IMR-90 (cell line): Measurements from ENCODE around the gene TENT5A. TPM values are rescaled to one million over a fixed set of nuclear protein-coding genes. Genes with fewer than 3 reads are reported as not detected.

Source experiments
- ATAC-seq: fragments of 200-7000 bp; cut with Tn5 transposase; 2 replicates; pipeline ENCODE4 v1.9.1; 2020; ENCODE audit warnings: low read depth, mild to moderate bottlenecking, moderate library complexity
- BruUV-seq: library from RNA; stranded (reverse); fragments of 400-500 nt; replicated peaks from 2 replicates; lab custom pipeline; 2021; lab: Mats Ljungman, UMichigan
- CTCF ChIA-PET: fragments of 300-600 bp; formaldehyde crosslinking; extraction: SDS; loops from one replicate; lab custom pipeline; 2021; ENCODE audit warnings: antibody characterized with exemption; lab: Yijun Ruan, JAX
- POLR2A ChIA-PET: fragments of 300-600 bp; sonication (Branson Sonifier 250); formaldehyde crosslinking; loops from one replicate; lab custom pipeline; 2022; ENCODE audit warnings: antibody characterized with exemption; ENCODE audit not compliant: unreplicated experiment; lab: Charles Lee
- DNase-seq: peaks from one replicate; pipeline ENCODE4 v3.0.0; 2013
- H2AFZ ChIP-seq: replicated peaks from 2 replicates; pipeline ENCODE3; 2013; ENCODE audit warnings: low read length, mild to moderate bottlenecking; ENCODE audit not compliant: poor library complexity
- H2AK5ac ChIP-seq: 2 replicates; pipeline ENCODE4 v1.6.1; 2013; ENCODE audit warnings: low read depth, low read length, inconsistent platforms
- H2AK9ac ChIP-seq: replicated peaks from 2 replicates; pipeline ENCODE3; 2013; ENCODE audit warnings: mild to moderate bottlenecking, low read depth, low read length, moderate library complexity; ENCODE audit not compliant: poor library complexity
- H2BK120ac ChIP-seq: 2 replicates; pipeline ENCODE4 v1.6.1; 2013; ENCODE audit warnings: low read depth, low read length, inconsistent platforms
- H2BK15ac ChIP-seq: 3 replicates; pipeline ENCODE4 v1.6.1; 2013; ENCODE audit warnings: low read depth, low read length, inconsistent platforms
- H2BK20ac ChIP-seq: 2 replicates; pipeline ENCODE4 v1.6.1; 2013; ENCODE audit warnings: low read depth, mild to moderate bottlenecking, inconsistent platforms, low read length, moderate library complexity
- H2BK5ac ChIP-seq: 2 replicates; pipeline ENCODE4 v1.6.1; 2013; ENCODE audit warnings: mild to moderate bottlenecking, low read depth, low read length, inconsistent platforms; ENCODE audit not compliant: poor library complexity, severe bottlenecking
- H3K14ac ChIP-seq: replicated peaks from 2 replicates; pipeline ENCODE4 v1.6.1; 2013; ENCODE audit warnings: low read depth, low read length, inconsistent platforms
- H3K18ac ChIP-seq: 2 replicates; pipeline ENCODE4 v1.6.1; 2013; ENCODE audit warnings: low read depth, low read length, control low read depth
- H3K23ac ChIP-seq: 2 replicates; pipeline ENCODE4 v1.6.1; 2013; ENCODE audit warnings: low read depth, low read length, inconsistent platforms
- H3K27ac ChIP-seq: 2 replicates; pipeline ENCODE4 v1.5.1; 2013; ENCODE audit warnings: mild to moderate bottlenecking, control low read depth, low read length; ENCODE audit not compliant: insufficient read depth
- H3K27me3 ChIP-seq: 2 replicates; pipeline ENCODE4 v1.6.1; 2013; ENCODE audit warnings: low read length; ENCODE audit not compliant: control insufficient read depth, insufficient read depth
- H3K36me3 ChIP-seq: 2 replicates; pipeline ENCODE4 v1.6.1; 2013; ENCODE audit warnings: low read length, mixed read lengths; ENCODE audit not compliant: control insufficient read depth, insufficient read depth
- H3K4ac ChIP-seq: 2 replicates; pipeline ENCODE4 v1.6.1; 2013; ENCODE audit warnings: low read depth, low read length, inconsistent platforms
- H3K4me1 ChIP-seq: 2 replicates; pipeline ENCODE4 v1.6.1; 2013; ENCODE audit warnings: low read length, mixed read lengths; ENCODE audit not compliant: control insufficient read depth, insufficient read depth
- H3K4me2 ChIP-seq: 2 replicates; pipeline ENCODE4 v1.6.1; 2013; ENCODE audit warnings: low read depth, mild to moderate bottlenecking, control low read depth, low read length, moderate library complexity
- H3K4me3 ChIP-seq: 2 replicates; pipeline ENCODE4 v1.5.1; 2013; ENCODE audit warnings: low read depth, mild to moderate bottlenecking, control low read depth, low read length, moderate library complexity; ENCODE audit not compliant: insufficient read depth
- H3K56ac ChIP-seq: 2 replicates; pipeline ENCODE4 v1.6.1; 2013; ENCODE audit warnings: low read length, inconsistent platforms; ENCODE audit not compliant: insufficient read depth; ENCODE audit errors: extremely low read depth
- H3K79me1 ChIP-seq, 2 experiments: 2 replicates each; pipeline ENCODE4 v1.6.1; 2013; ENCODE audit warnings: low read length in 2 of 2, inconsistent platforms in 1 of 2, low read depth in 1 of 2
- H3K9ac ChIP-seq: 2 replicates; pipeline ENCODE4 v1.6.1; 2013; ENCODE audit warnings: low read depth, low read length, control low read depth
- H3K9me1 ChIP-seq: 2 replicates; pipeline ENCODE4 v1.6.1; 2013; ENCODE audit warnings: low read length, inconsistent platforms; ENCODE audit not compliant: insufficient read depth
- H3K9me3 ChIP-seq: 2 replicates; pipeline ENCODE4 v1.6.1; 2013; ENCODE audit warnings: low read length; ENCODE audit not compliant: control insufficient read depth, insufficient read depth
- H4K20me1 ChIP-seq: 2 replicates; pipeline ENCODE4 v1.6.1; 2013; ENCODE audit warnings: low read length, inconsistent platforms; ENCODE audit not compliant: insufficient read depth
- H4K5ac ChIP-seq: 2 replicates; pipeline ENCODE4 v1.6.1; 2013; ENCODE audit warnings: mild to moderate bottlenecking, low read depth, low read length, control low read depth
- H4K8ac ChIP-seq, 2 experiments: 2 replicates each; pipeline ENCODE4 v1.6.1; 2013; ENCODE audit warnings: low read depth in 2 of 2, low read length in 2 of 2, control low read depth in 1 of 2, inconsistent platforms in 1 of 2
- H4K91ac ChIP-seq: 2 replicates; pipeline ENCODE4 v1.6.1; 2013; ENCODE audit warnings: low read depth, low read length, inconsistent platforms; ENCODE audit not compliant: insufficient read depth
- MAFK ChIP-seq: IDR thresholded peaks from 2 replicates; pipeline ENCODE4 v1.6.1; 2012; ENCODE audit warnings: low read depth, low read length, improper control_type of control experiment
- MXI1 ChIP-seq: IDR thresholded peaks from 2 replicates; pipeline ENCODE4 v1.6.1; 2012; ENCODE audit warnings: low read depth, mild to moderate bottlenecking, low read length, moderate library complexity, borderline replicate concordance
- RAD21 ChIP-seq: IDR thresholded peaks from 2 replicates; pipeline ENCODE4 v1.6.1; 2012; ENCODE audit warnings: low read length, improper control_type of control experiment
- RCOR1 ChIP-seq: IDR thresholded peaks from 2 replicates; pipeline ENCODE4 v1.6.1; 2012; ENCODE audit warnings: mild to moderate bottlenecking, low read length, improper control_type of control experiment; ENCODE audit not compliant: insufficient replicate concordance
- RFX5 ChIP-seq: IDR thresholded peaks from 2 replicates; pipeline ENCODE4 v1.8.0; 2012; ENCODE audit warnings: low read depth, mild to moderate bottlenecking, low read length, moderate library complexity
- SMC3 ChIP-seq: fragments of 150-350 bp; IDR thresholded peaks from 2 replicates; pipeline ENCODE4 v1.6.1; 2016; ENCODE audit warnings: low read depth, mild to moderate bottlenecking, antibody characterized with exemption, low read length, moderate library complexity
- USF2 ChIP-seq: fragments of 150-350 bp; IDR thresholded peaks from 2 replicates; pipeline ENCODE4 v1.6.1; 2017; ENCODE audit warnings: mild to moderate bottlenecking, antibody characterized with exemption, low read length, low read depth
- WGBS, 2 experiments: methylation state at CpG; one replicate each; pipeline versions ENCODE4 v1.1.5 to v1.1.7; 2013; ENCODE audit warnings: missing lambda C conversion rate in 2 of 2; ENCODE audit not compliant: insufficient read length in 1 of 2; ENCODE audit errors: extremely low coverage in 2 of 2; 5-methylcytosine and 5-hydroxymethylcytosine counted together
- dilution Hi-C: fragments of 300-500 bp; cut with HindIII; formaldehyde crosslinking; loops from one replicate; pipeline ENCODE4 v1.14.3; 2018; ENCODE audit warnings: low sequenced_read_pairs; ENCODE audit not compliant: unreplicated experiment
- in situ Hi-C: fragments of 300-500 bp; cut with MboI; formaldehyde crosslinking; loops from 3 replicates; pipeline ENCODE4 v1.14.3; 2019; ENCODE audit warnings: low sequenced_read_pairs, inconsistent platforms, mixed read lengths
- intact Hi-C: fragments of 100-400 bp; cut with micrococcal nuclease; formaldehyde crosslinking; loops from 2 replicates; pipeline ENCODE4 v1.10.0; 2022
- polyA plus RNA-seq, 3 experiments: library from polyadenylated mRNA; depleted of rRNA; stranded (reverse); fragments of >200 nt; gene quantifications; 2 replicates each; pipeline ENCODE4 v1.2.3, GENCODE V29; 2012; ENCODE audit warnings: low replicate concordance in 1 of 3
- total RNA-seq: library from RNA; depleted of rRNA; stranded (reverse); fragments of >200 nt; gene quantifications from 2 replicates; pipeline ENCODE4 v1.2.3, GENCODE V29; 2012

Gene TENT5A
- total and polyA plus RNA-seq, 2 of the 4 experiments (the other 2 are of a cell fraction): 3.5 to 10.8 TPM

DNA sequence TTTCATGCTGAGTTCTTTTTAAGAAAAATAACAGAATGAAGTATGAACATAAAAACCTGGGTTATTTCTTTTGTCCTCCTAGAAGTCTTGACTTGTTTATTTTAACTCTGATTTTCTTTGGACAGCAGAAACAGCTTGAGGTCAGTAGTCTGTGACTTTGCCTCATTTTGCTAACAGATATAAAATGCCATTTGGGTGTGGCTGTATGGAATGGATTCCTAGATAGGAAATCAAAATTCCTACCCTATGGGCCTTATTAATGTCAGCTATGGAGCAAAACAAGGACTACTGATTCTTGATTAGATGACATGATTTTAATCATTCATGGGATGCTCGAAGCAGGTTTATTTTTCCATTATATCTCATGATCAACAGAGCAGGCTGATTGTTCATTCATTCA is 46.8 kb upstream of the TENT5A start:
- dilution Hi-C loops (no loop called here), in situ Hi-C loops (no loop called here), intact Hi-C loops (no loop called here)
- H4K5ac ChIP-seq: no peak overlapping the region
- H3K9ac ChIP-seq: no peak overlapping the region
- H4K91ac ChIP-seq: no peak overlapping the region
- H2BK5ac ChIP-seq: no peak overlapping the region
- no peak overlapping the region for H3K27ac ChIP-seq
- no TSS peak for BruUV-seq
- no peaks in the 10 kb centered on the region for H4K20me1 ChIP-seq
- ChIA-PET CTCF (no interaction called here), POLR2A (no interaction called here)
- no peak overlapping the region for H3K14ac ChIP-seq
- H2AK5ac ChIP-seq: no peak overlapping the region
- H3K9me3 ChIP-seq: no peaks in the 10 kb centered on the region
- WGBS, 2 experiments: no CpG with 5 or more reads among the region's 1 CpG
- no peak for ATAC-seq
- no peak overlapping the region for H3K56ac ChIP-seq
- no peak overlapping the region for H2BK120ac ChIP-seq
- no peak overlapping the region for H2AFZ ChIP-seq
- no peak overlapping the region for H4K8ac ChIP-seq
- TF ChIP-seq SMC3 (no peak), RFX5 (no peak), USF2 (no peak), RCOR1 (no peak), MAFK (no peak), RAD21 (no peak), MXI1 (no peak)
- no peak overlapping the region for H2AK9ac ChIP-seq
- no peaks in the 10 kb centered on the region for H3K36me3 ChIP-seq
- no peak overlapping the region for H3K4me3 ChIP-seq
- H3K9me1 ChIP-seq: no peaks in the 10 kb centered on the region
- no peak overlapping the region for H3K4me2 ChIP-seq
- H2BK20ac ChIP-seq: no peak overlapping the region
- no peak overlapping the region for H2BK15ac ChIP-seq
- no peak overlapping the region for H3K23ac ChIP-seq
- no peaks in the 10 kb centered on the region for H3K79me1 ChIP-seq
- H3K27me3 ChIP-seq: no peaks in the 10 kb centered on the region
- no peaks in the 10 kb centered on the region for H3K4me1 ChIP-seq
- no peak for DNase-seq
- H3K18ac ChIP-seq: no peak overlapping the region
- H3K4ac ChIP-seq: no peak overlapping the region
